ENCODE measurements around the gene MTHFSD.

The MTHFSD gene

GRCh38 chr16:86501989-86502855, 52.8 kb downstream of the MTHFSD start:
- DNase-seq (ENCODE audit: low spot score): no peak
- no peak overlapping the region for H3K27ac ChIP-seq
- H3K4me3 ChIP-seq: no peak overlapping the region
- TF ChIP-seq CTCF (IDR thresholded peaks at IDR 0.05): no peak

- no peak for TF ChIP-seq CTCF (IDR thresholded peaks at IDR 0.05)
Observed at GRCh38 chr16:86500708-86501510, 54.1 kb downstream of the MTHFSD start.

GRCh38 chr16:86499889-86500707, 54.9 kb downstream of the MTHFSD start:
- DNase-seq (ENCODE audit: low spot score): no peak
- H3K27ac ChIP-seq: no peak overlapping the region
- no peak for TF ChIP-seq CTCF (IDR thresholded peaks at IDR 0.05)
- no peak overlapping the region for H3K4me3 ChIP-seq

More at GRCh38 chr16:86500708-86501510, 54.1 kb downstream of the MTHFSD start:
- Histone ChIP-seq H3K27ac (no peak overlapping the region), H3K4me3 (no peak overlapping the region)
- DNase-seq (ENCODE audit: low spot score): no peak

- Histone ChIP-seq H3K4me3 (peak overlapping the region; percentile 57), H3K27ac (no peak overlapping the region)
- DNase-seq (ENCODE audit: low spot score): no peak
- TF ChIP-seq CTCF (IDR thresholded peaks at IDR 0.05): no peak
Observed at GRCh38 chr16:86499440-86499786, 55.6 kb downstream of the MTHFSD start.

GRCh38 chr16:86498671-86499439, 56.2 kb downstream of the MTHFSD start:
- TF ChIP-seq CTCF (IDR thresholded peaks at IDR 0.05): no peak
- no peak for DNase-seq (ENCODE audit: low spot score)
- peak overlapping the region; percentile 57 for H3K4me3 ChIP-seq
- H3K27ac ChIP-seq: no peak overlapping the region

- no peak for DNase-seq (ENCODE audit: low spot score)
- TF ChIP-seq CTCF (IDR thresholded peaks at IDR 0.05): no peak
- Histone ChIP-seq H3K27ac (no peak overlapping the region), H3K4me3 (peak overlapping the region; percentile 57)
Observed at GRCh38 chr16:86498155-86498670, 56.8 kb downstream of the MTHFSD start.

All from coronary artery (tissue), 2 donors.